Neural cell (in vitro differentiated cells): ENCODE data around the gene HSD11B2.

Source experiments
- CTCF ChIP-seq: fragments of 450-650 bp; IDR thresholded peaks from 2 replicates; pipeline ENCODE4 v1.5.1; 2014; ENCODE audit warnings: antibody characterized with exemption, mild to moderate bottlenecking, moderate library complexity; ENCODE audit not compliant: poor library complexity, severe bottlenecking
- TAF1 ChIP-seq: IDR thresholded peaks from 2 replicates; pipeline ENCODE4 v1.6.1; 2012; ENCODE audit warnings: low read depth

- TF ChIP-seq TAF1 (no peak), CTCF (no peak)
Measured at GRCh38 chr16:67413978-67414911, 16.7 kb upstream of the HSD11B2 start.
